Activated naive CD8-positive, alpha-beta T cell (primary cell): ENCODE measurements around the gene ANKIB1.
A peak's percentile ranks its signal among the peaks of the same experiment; 100 is the strongest.
"Not testable (repeated sequence)": the region's sequence is repeated elsewhere in the genome, so short reads cannot be mapped to it uniquely, and the experiment has no call there.

Experiments
- H3K27ac Mint-ChIP-seq: one replicate; pipeline ENCODE4 v1.8.0; 2021; ENCODE audit warnings: mixed read lengths
- H3K27me3 Mint-ChIP-seq: one replicate; pipeline ENCODE4 v1.8.0; 2021; ENCODE audit warnings: mixed read lengths
- H3K36me3 Mint-ChIP-seq: one replicate; pipeline ENCODE4 v1.8.0; 2021; ENCODE audit warnings: mixed read lengths
- H3K4me1 Mint-ChIP-seq: one replicate; pipeline ENCODE4 v1.8.0; 2021; ENCODE audit warnings: low read depth, mixed read lengths
- H3K4me3 Mint-ChIP-seq: one replicate; pipeline ENCODE4 v1.8.0; 2021; ENCODE audit warnings: mild to moderate bottlenecking, mixed read lengths
- H3K9me3 Mint-ChIP-seq: one replicate; pipeline ENCODE4 v1.8.0; 2021; ENCODE audit warnings: low read depth, mixed read lengths

ANKIB1 gene

DNA sequence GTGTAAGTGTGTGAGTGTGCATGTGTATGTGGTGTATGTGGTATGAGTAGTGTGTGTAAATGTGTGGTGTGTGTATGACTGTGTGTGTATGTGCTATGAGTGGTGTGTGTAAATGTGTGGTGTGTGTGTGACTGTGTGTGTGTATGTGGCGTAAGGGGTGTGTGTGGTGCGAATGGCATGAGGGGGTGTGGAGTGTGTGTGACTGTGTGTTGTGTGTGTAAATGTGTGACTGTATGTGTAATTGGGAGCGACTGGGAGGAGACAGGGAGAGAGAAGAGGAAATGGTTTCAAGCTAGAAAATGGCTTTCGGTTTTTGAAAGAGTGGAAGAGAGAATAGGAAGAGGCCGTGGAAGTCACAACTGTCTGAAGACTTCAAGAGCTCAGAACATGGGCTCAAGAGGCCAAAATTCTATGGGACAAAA lies 177.9 kb downstream of the ANKIB1 start:
- Mint-ChIP-seq H3K9me3 (no peaks in the 10 kb centered on the region), H3K4me1 (peaks cover 8% of the 10 kb centered on the region), H3K4me3 (peak overlapping the region; percentile 21), H3K27ac (no peak overlapping the region), H3K36me3 (no peaks in the 10 kb centered on the region), H3K27me3 (peaks cover 7% of the 10 kb centered on the region)

DNA sequence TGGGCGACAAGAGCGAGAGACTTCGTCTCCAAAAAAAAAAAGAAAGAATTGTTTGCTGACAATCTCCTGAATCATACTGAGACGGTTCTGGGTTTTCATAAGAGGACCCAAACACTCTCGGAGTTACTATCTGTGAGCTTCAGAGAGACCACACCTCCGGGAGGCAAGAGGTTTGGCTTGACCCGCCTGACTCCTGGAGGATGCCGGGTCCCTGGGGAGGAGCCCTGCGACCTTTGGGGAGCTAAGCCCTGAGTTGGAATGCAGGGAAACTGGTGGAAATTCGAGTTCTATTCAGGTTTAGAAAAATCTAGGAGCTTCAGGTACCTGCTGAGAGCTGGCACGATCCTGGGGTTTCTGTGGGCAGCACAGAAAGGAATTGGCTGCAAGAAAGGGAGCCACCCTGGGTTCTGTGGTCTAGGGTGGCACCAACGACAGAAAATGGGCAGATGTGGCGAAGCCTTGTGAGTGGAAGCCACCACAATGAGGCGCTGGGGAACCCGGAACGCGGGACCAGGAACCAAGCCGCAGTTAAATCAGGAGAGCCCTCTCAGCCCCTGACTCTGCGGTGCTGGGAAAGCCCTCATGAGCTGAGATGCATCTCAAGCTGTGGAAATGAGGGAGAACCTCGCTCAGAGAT lies 179.7 kb downstream of the ANKIB1 start:
- Mint-ChIP-seq H3K4me3 (no peak overlapping the region), H3K4me1 (peaks cover 8% of the 10 kb centered on the region), H3K27ac (no peak overlapping the region), H3K27me3 (peaks cover 7% of the 10 kb centered on the region), H3K36me3 (no peaks in the 10 kb centered on the region), H3K9me3 (no peaks in the 10 kb centered on the region)

GRCh38 chr7:92427193-92427592 lies 181.4 kb downstream of the ANKIB1 start:
- Mint-ChIP-seq H3K4me3 (no peak overlapping the region), H3K27me3 (peaks cover 7% of the 10 kb centered on the region), H3K9me3 (no peaks in the 10 kb centered on the region), H3K36me3 (no peaks in the 10 kb centered on the region), H3K27ac (no peak overlapping the region), H3K4me1 (peaks cover 8% of the 10 kb centered on the region)

- Mint-ChIP-seq H3K9me3 (no peaks in the 10 kb centered on the region), H3K4me3 (no peak overlapping the region), H3K27ac (no peak overlapping the region), H3K36me3 (no peaks in the 10 kb centered on the region), H3K4me1 (no peaks in the 10 kb centered on the region), H3K27me3 (no peaks in the 10 kb centered on the region)
These were observed 186.6 kb downstream of the ANKIB1 start for GRCh38 chr7:92432299-92432946.

DNA sequence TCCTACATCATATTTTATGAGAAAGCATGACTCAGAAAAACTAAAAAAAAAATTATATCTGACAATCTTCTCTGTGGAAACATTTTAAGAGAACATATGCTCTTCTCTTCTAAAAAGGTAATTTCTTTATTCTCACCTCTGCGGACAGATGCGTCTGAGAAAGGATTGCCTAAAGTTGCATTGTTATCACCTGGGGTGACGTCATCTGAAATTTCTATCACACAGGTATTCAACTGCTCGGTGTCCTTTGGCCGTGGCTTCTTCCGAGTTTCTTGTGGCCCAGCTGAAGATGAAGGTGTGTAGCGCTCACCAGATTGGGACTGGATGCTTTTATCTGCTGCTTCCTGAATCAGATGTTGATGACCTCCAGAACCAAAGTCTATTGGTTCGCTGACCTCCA lies 187.2 kb downstream of the ANKIB1 start:
- Mint-ChIP-seq H3K36me3 (no peaks in the 10 kb centered on the region), H3K4me1 (no peaks in the 10 kb centered on the region), H3K9me3 (no peaks in the 10 kb centered on the region), H3K4me3 (no peak overlapping the region), H3K27ac (no peak overlapping the region), H3K27me3 (no peaks in the 10 kb centered on the region)

DNA sequence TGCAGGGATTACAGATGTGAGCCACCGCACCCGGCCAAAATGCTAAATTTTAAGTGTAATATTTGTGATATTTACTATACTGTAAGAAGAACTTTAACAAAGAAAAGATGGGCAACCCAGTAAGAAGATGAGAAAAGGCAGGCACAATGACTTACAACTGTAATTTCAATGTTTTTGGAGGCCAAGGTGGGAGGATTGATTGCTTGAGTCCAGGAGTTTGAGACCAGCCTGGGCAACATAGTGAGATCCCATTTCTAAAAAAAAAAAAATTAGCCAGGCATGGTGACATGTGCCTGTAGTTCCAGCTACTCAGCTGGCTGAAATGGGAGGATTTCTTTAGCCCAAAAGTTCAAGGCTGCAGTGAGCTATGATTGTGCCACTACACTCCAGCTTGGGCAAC lies 189.8 kb downstream of the ANKIB1 start:
- H3K4me1 Mint-ChIP-seq, result no peaks in the 10 kb centered on the region
- H3K27ac Mint-ChIP-seq, result no peak overlapping the region
- H3K27me3 Mint-ChIP-seq, result no peaks in the 10 kb centered on the region
- no peaks in the 10 kb centered on the region for H3K9me3 Mint-ChIP-seq
- no peak overlapping the region for H3K4me3 Mint-ChIP-seq
- no peaks in the 10 kb centered on the region for H3K36me3 Mint-ChIP-seq

GRCh38 chr7:92436612-92437445 lies 191.1 kb downstream of the ANKIB1 start:
- H3K4me3 Mint-ChIP-seq, result no peak overlapping the region
- no peak overlapping the region for H3K27ac Mint-ChIP-seq
- no peaks in the 10 kb centered on the region for H3K36me3 Mint-ChIP-seq
- H3K27me3 Mint-ChIP-seq, result no peaks in the 10 kb centered on the region
- no peaks in the 10 kb centered on the region for H3K4me1 Mint-ChIP-seq
- no peaks in the 10 kb centered on the region for H3K9me3 Mint-ChIP-seq

- H3K27ac Mint-ChIP-seq, result no peak overlapping the region
- H3K4me1 Mint-ChIP-seq, result no peaks in the 10 kb centered on the region
- H3K4me3 Mint-ChIP-seq, result no peak overlapping the region
- H3K9me3 Mint-ChIP-seq, result no peaks in the 10 kb centered on the region
- no peaks in the 10 kb centered on the region for H3K27me3 Mint-ChIP-seq
- no peaks in the 10 kb centered on the region for H3K36me3 Mint-ChIP-seq
These were observed 192.2 kb downstream of the ANKIB1 start for GRCh38 chr7:92437956-92438491.

GRCh38 chr7:92442720-92443119 lies 196.9 kb downstream of the ANKIB1 start:
- H3K36me3 Mint-ChIP-seq, result not testable (repeated sequence)
- H3K4me1 Mint-ChIP-seq, result peaks cover 11% of the 10 kb centered on the region

GRCh38 chr7:92446869-92447344 lies 201.1 kb downstream of the ANKIB1 start:
- Mint-ChIP-seq H3K9me3 (no peaks in the 10 kb centered on the region), H3K36me3 (no peaks in the 10 kb centered on the region), H3K27me3 (no peaks in the 10 kb centered on the region), H3K4me1 (peaks cover 22% of the 10 kb centered on the region), H3K27ac (peak overlapping the region; percentile 88), H3K4me3 (peak overlapping the region; percentile 86)

More at GRCh38 chr7:92442720-92443119, 196.9 kb downstream of the ANKIB1 start:
- H3K9me3 Mint-ChIP-seq, H3K4me3 Mint-ChIP-seq, H3K27me3 Mint-ChIP-seq, H3K27ac Mint-ChIP-seq: not testable (repeated sequence)

DNA sequence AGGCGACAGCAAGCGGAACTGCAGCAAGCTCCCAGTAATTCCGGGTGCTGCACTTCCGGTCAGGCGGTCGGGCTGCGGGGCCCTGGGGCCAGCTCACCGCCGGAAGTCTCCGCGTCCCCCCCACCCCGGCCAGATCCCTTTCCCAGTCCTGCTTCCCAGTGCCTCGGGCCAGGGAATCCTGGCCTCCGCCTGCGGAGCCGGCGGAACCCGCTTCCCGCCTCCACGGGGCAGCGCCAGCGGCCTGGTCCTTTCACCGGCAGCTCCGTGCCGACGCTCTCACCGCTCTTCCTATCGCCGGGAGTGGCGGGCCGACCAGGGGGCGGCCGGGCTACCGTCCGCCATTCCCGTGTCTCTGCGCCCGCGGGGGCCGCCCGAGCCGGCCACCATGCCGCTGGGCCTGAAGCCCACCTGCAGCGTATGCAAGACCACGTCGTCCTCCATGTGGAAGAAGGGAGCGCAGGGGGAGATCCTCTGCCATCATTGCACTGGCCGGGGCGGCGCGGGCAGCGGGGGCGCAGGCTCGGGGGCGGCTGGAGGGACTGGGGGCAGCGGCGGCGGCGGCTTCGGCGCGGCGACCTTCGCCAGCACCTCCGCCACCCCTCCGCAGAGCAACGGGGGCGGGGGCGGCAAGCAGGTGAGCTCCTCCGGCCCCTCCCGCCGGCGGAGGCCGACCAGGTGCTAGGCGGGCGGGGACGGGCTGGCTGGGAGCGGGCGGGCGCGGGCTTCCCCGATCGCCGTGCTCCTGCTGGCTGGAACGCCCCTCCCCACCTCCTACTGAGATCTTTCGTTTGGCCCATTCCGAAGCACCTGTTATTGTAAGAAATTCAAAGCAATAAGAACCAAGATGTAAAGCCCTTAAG lies 201.8 kb downstream of the ANKIB1 start, which contains the start of gene GATAD1:
GATAD1 (plus strand) TSS at position 138 of the 860 bp plus-strand sequence; CDS start at position 386, 248 bp downstream.
- no peaks in the 10 kb centered on the region for H3K36me3 Mint-ChIP-seq
- no peaks in the 10 kb centered on the region for H3K27me3 Mint-ChIP-seq
- H3K4me1 Mint-ChIP-seq, result peaks cover 22% of the 10 kb centered on the region
- no peaks in the 10 kb centered on the region for H3K9me3 Mint-ChIP-seq
- H3K27ac Mint-ChIP-seq, result peak within 1 kb of the TSS; percentile 96
- H3K4me3 Mint-ChIP-seq, result peak within 1 kb of the TSS; percentile 92

GRCh38 chr7:92448205-92448747 lies 202.5 kb downstream of the ANKIB1 start:
- Mint-ChIP-seq H3K27ac (peak overlapping the region; percentile 96), H3K36me3 (no peaks in the 10 kb centered on the region), H3K4me3 (peak overlapping the region; percentile 92), H3K4me1 (peaks cover 22% of the 10 kb centered on the region), H3K27me3 (no peaks in the 10 kb centered on the region), H3K9me3 (no peaks in the 10 kb centered on the region)
